ENCODE measurements around the gene DDX11. TPM values are rescaled to one million over a fixed set of nuclear protein-coding genes. Genes with fewer than 3 reads are reported as not detected.
A peak's percentile ranks its signal among the peaks of the same experiment; 100 is the strongest.
"Not testable (repeated sequence)": the region's sequence is repeated elsewhere in the genome, so short reads cannot be mapped to it uniquely, and the experiment has no call there.

The DDX11 gene
- polyA plus RNA-seq, 1 of the 3 experiments (the other 2 are of a cell fraction), result 33.4 TPM

GRCh38 chr12:31052666-31053439 lies 20.8 kb upstream of the DDX11 start:
- H2AFZ ChIP-seq (ENCODE audit: low read depth); POLR2A ChIA-PET; H3K9me3 ChIP-seq; H3K36me3 ChIP-seq (replicated peaks in 1 of 2; ENCODE audit: control insufficient read depth in 1 of 2, insufficient read depth in 2 of 2, low read length in 1 of 2); H3K9ac ChIP-seq; H3K79me2 ChIP-seq (ENCODE audit: insufficient read depth); H3K27me3 ChIP-seq (ENCODE audit: insufficient read depth); H3F3A ChIP-seq (replicated peaks; ENCODE audit: insufficient read depth); H3K4me3 ChIP-seq (ENCODE audit: low read depth in 2 of 2, low read length in 1 of 2); H3K9me2 ChIP-seq; DNase-seq; H4K20me1 ChIP-seq (ENCODE audit: insufficient read depth); H3K4me1 ChIP-seq (ENCODE audit: control insufficient read depth in 1 of 2, insufficient read depth in 2 of 2, low read depth in 1 of 2, low read length in 1 of 2): not testable (repeated sequence)
- CTCF ChIA-PET, result interaction anchor here (1.8 to 2.1 kb wide), 2 partner anchors 67 to 205 kb away, joined by 4 to 7 read pairs; no protein-coding TSS in a partner anchor
- 0 out of 2 replicates have a peak overlapping the region, but pooled peaks have one; percentile 12 for H3K4me2 ChIP-seq
- 0 out of 4 replicates have a peak overlapping the region, but pooled peaks of 1 of the 2 experiments have one; percentile 2 for H3K27ac ChIP-seq (ENCODE audit: low read depth in 2 of 2, low read length in 1 of 2)
- peak; percentile 49 for TF ChIP-seq JUND (IDR thresholded peaks at IDR 0.05)
- TF ChIP-seq FOSL2 (IDR thresholded peaks at IDR 0.05; ENCODE audit: borderline replicate concordance, low read depth), result peak; percentile 48; the same call in 1 of the 2 replicates
- 0 out of 2 replicates have a peak, but pooled peaks have one; percentile 6 for TF ChIP-seq TCF12 (IDR thresholded peaks at IDR 0.05)
- peak; percentile 13; the same call in 1 of the 2 replicates for TF ChIP-seq PBX3 (IDR thresholded peaks at IDR 0.05)
- WGBS (ENCODE audit: low lambda C conversion rate), result 70% methylated on average over 6 of the region's 7 CpGs

- H3K27ac ChIP-seq (ENCODE audit: low read depth in 2 of 2, low read length in 1 of 2); H4K20me1 ChIP-seq (ENCODE audit: insufficient read depth); DNase-seq; H3K9me3 ChIP-seq; H2AFZ ChIP-seq (ENCODE audit: low read depth); H3K9ac ChIP-seq; H3K4me1 ChIP-seq (ENCODE audit: control insufficient read depth in 1 of 2, insufficient read depth in 2 of 2, low read depth in 1 of 2, low read length in 1 of 2); H3K79me2 ChIP-seq (ENCODE audit: insufficient read depth); H3K27me3 ChIP-seq (ENCODE audit: insufficient read depth); H3K36me3 ChIP-seq (replicated peaks in 1 of 2; ENCODE audit: control insufficient read depth in 1 of 2, insufficient read depth in 2 of 2, low read length in 1 of 2); H3K4me2 ChIP-seq; H3K9me2 ChIP-seq; H3K4me3 ChIP-seq (ENCODE audit: low read depth in 2 of 2, low read length in 1 of 2); POLR2A ChIA-PET; H3F3A ChIP-seq (replicated peaks; ENCODE audit: insufficient read depth): not testable (repeated sequence)
- WGBS (ENCODE audit: low lambda C conversion rate), result 68% methylated on average over 1 of the region's 1 CpG
- CTCF ChIA-PET, result interaction anchor here (0.7 to 2.1 kb wide), 2 partner anchors 70 to 207 kb away, joined by 3 to 7 read pairs; no protein-coding TSS in a partner anchor
- TF ChIP-seq CTCF (IDR thresholded peaks at IDR 0.05) (peak; percentile 50), RAD21 (IDR thresholded peaks at IDR 0.05; ENCODE audit: low read length) (peak; percentile 52)
Measured at GRCh38 chr12:31053944-31054343, 19.7 kb upstream of the DDX11 start.

GRCh38 chr12:31057671-31058070 lies 16.0 kb upstream of the DDX11 start:
- Histone ChIP-seq H3K9me2 (no peaks in the 10 kb centered on the region), H3K27me3 (ENCODE audit: insufficient read depth) (no peaks in the 10 kb centered on the region), H3K79me2 (ENCODE audit: insufficient read depth) (no peaks in the 10 kb centered on the region), H3K9me3 (no peaks in the 10 kb centered on the region), H3K4me2 (no peak overlapping the region), H3K36me3 (replicated peaks in 1 of 2; ENCODE audit: control insufficient read depth in 1 of 2, insufficient read depth in 2 of 2, low read length in 1 of 2) (no peaks in the 10 kb centered on the region), H3K27ac (ENCODE audit: low read depth in 2 of 2, low read length in 1 of 2) (no peak overlapping the region), H4K20me1 (ENCODE audit: insufficient read depth) (no peaks in the 10 kb centered on the region), H3K4me1 (ENCODE audit: control insufficient read depth in 1 of 2, insufficient read depth in 2 of 2, low read depth in 1 of 2, low read length in 1 of 2) (peaks cover 0 to 7% of the 10 kb centered on the region in 2 experiments; a peak in 1 of 4 replicates), H3K4me3 (ENCODE audit: low read depth in 2 of 2, low read length in 1 of 2) (no peak overlapping the region), H2AFZ (ENCODE audit: low read depth) (no peak overlapping the region), H3F3A (replicated peaks; ENCODE audit: insufficient read depth) (no peaks in the 10 kb centered on the region), H3K9ac (no peak overlapping the region)
- DNase-seq, result no peak
- ChIA-PET CTCF (no interaction called here), POLR2A (no interaction called here)
- WGBS (ENCODE audit: low lambda C conversion rate), result 73% methylated on average over 4 of the region's 4 CpGs
- TF ChIP-seq RXRA (IDR thresholded peaks at IDR 0.05; ENCODE audit: borderline replicate concordance, low read depth) (no peak), ELF1 (IDR thresholded peaks at IDR 0.05) (no peak), USF1 (IDR thresholded peaks at IDR 0.05; ENCODE audit: borderline replicate concordance, low read depth) (no peak), RCOR1 (IDR thresholded peaks at IDR 0.05; ENCODE audit: low read length) (no peak), CHD2 (IDR thresholded peaks at IDR 0.05; ENCODE audit: low read length, partially characterized antibody) (no peak), SMC3 (IDR thresholded peaks at IDR 0.05; ENCODE audit: low read depth, low read length) (no peak), RAD21 (IDR thresholded peaks at IDR 0.05; ENCODE audit: low read length) (no peak), GATA2 (CRISPR knock-in tag; IDR thresholded peaks at IDR 0.05) (no peak), PBX3 (IDR thresholded peaks at IDR 0.05) (no peak), TAF1 (IDR thresholded peaks at IDR 0.05; ENCODE audit: borderline replicate concordance, low read depth, low read length) (no peak), IRF3 (IDR thresholded peaks at IDR 0.05; ENCODE audit: low read depth, low read length) (no peak)

Data from SK-N-SH (cell line).